ENCODE results near the gene IL1F10. TPM values are rescaled to one million over a fixed set of nuclear protein-coding genes. Genes with fewer than 3 reads are reported as not detected.

The IL1F10 gene
- total and polyA plus RNA-seq, 2 of the 8 experiments (the other 6 are each of a cell fraction or from before 2014, with no cell fraction given), result not detected

GRCh38 chr2:113032737-113033136 lies 35.0 kb upstream of the IL1F10 start:
- Histone ChIP-seq H4K20me1 (replicated peaks in 1 of 2; ENCODE audit: control insufficient read depth in 1 of 2, insufficient read depth in 2 of 2, low read length in 2 of 2) (no peaks in the 10 kb centered on the region), H3K4ac (replicated peaks; ENCODE audit: insufficient read length, low read depth, low read length) (no peak overlapping the region), H3K9me3 (ENCODE audit: insufficient read depth in 2 of 2, low read depth in 1 of 2, low read length in 1 of 2) (no peaks in the 10 kb centered on the region), H2AFZ (ENCODE audit: low read length) (no peak overlapping the region), H2BK12ac (ENCODE audit: low read depth, low read length) (no peak overlapping the region), H2AK5ac (ENCODE audit: low read depth, low read length) (no peak overlapping the region), H3K4me1 (replicated peaks in 1 of 4; ENCODE audit: control insufficient read depth in 3 of 4, insufficient read depth in 4 of 4, low read length in 3 of 4) (peaks cover 0 to 6% (median under 1%) of the 10 kb centered on the region in 4 experiments; a peak in 3 of 7 replicates), H2BK5ac (ENCODE audit: low read depth, low read length) (no peak overlapping the region), H4K8ac (ENCODE audit: extremely low read depth, insufficient read depth, low read length) (no peak overlapping the region), H3K79me1 (ENCODE audit: low read depth, low read length) (no peaks in the 10 kb centered on the region), H3K23ac (ENCODE audit: insufficient read length) (no peak overlapping the region), H3K23me2 (ENCODE audit: low read depth, low read length) (no peaks in the 10 kb centered on the region), H2BK120ac (replicated peaks; ENCODE audit: low read depth, low read length) (no peak overlapping the region), H3K4me2 (ENCODE audit: insufficient read depth in 1 of 2, low read depth in 2 of 2, low read length in 2 of 2) (no peak overlapping the region), H2BK15ac (ENCODE audit: low read length) (no peak overlapping the region), H3K14ac (ENCODE audit: insufficient read length) (no peak overlapping the region), H3K4me3 (ENCODE audit: extremely low read depth in 1 of 4, insufficient read depth in 2 of 4, low read depth in 3 of 4, low read length in 4 of 4) (no peak overlapping the region), H3K27ac (ENCODE audit: low read depth, low read length) (no peak overlapping the region), H3K9ac (replicated peaks in 1 of 4; ENCODE audit: extremely low read depth in 1 of 4, low read depth in 3 of 4, low read length in 3 of 4) (no peak overlapping the region), H4K5ac (ENCODE audit: insufficient read length, low read depth, low read length) (no peak overlapping the region), H3K56ac (replicated peaks; ENCODE audit: insufficient read length, low read depth, low read length) (no peak overlapping the region), H2BK20ac (ENCODE audit: low read length) (no peak overlapping the region), H4K91ac (replicated peaks; ENCODE audit: insufficient read length, low read length) (no peak overlapping the region), H3K27me3 (replicated peaks in 1 of 4; ENCODE audit: control insufficient read depth in 3 of 4, extremely low read depth in 1 of 4, insufficient read depth in 3 of 4, low read length in 3 of 4) (no peaks in the 10 kb centered on the region), H3K36me3 (ENCODE audit: control insufficient read depth in 2 of 4, insufficient read depth in 4 of 4, low read length in 3 of 4) (no peaks in the 10 kb centered on the region), H3K79me2 (ENCODE audit: control insufficient read depth in 1 of 2, insufficient read depth in 2 of 2, low read length in 2 of 2) (no peaks in the 10 kb centered on the region), H3K18ac (ENCODE audit: extremely low read depth, low read length) (no peak overlapping the region)
- DNase-seq (ENCODE audit: low read depth in 1 of 2, low spot score in 2 of 2), result no peak
- ChIA-PET POLR2A (ENCODE audit: partially characterized antibody) (no interaction called here), CTCF (ENCODE audit: partially characterized antibody) (interaction anchor here (2.8 kb wide), 1 partner anchor 47 kb away, joined by 8 read pairs; no protein-coding TSS in a partner anchor)
- WGBS, 2 experiments (ENCODE audit: extremely low coverage in 1 of 2, insufficient coverage in 1 of 2, insufficient read length in 1 of 2, insufficient replicate concordance in 2 of 2, low coverage in 1 of 2, low lambda C conversion rate in 2 of 2, missing lambda C conversion rate in 1 of 2), result 89% methylated on average over 1 of the region's 1 CpG; no CpG with 5 or more reads in 1 of the 2 experiments
- FAIRE-seq, result no peak
- TF ChIP-seq CTBP2 (IDR thresholded peaks at IDR 0.05; ENCODE audit: borderline replicate concordance, insufficient read depth, insufficient read length, low read length), result no peak
- TF ChIP-seq RFX5 (IDR thresholded peaks at IDR 0.05; ENCODE audit: borderline replicate concordance, low read depth, low read length), result no peak
- TF ChIP-seq SRF (IDR thresholded peaks at IDR 0.05; ENCODE audit: low read depth, low read length), result no peak
- TF ChIP-seq TBP (IDR thresholded peaks at IDR 0.05; ENCODE audit: low read depth, low read length), result no peak
- TF ChIP-seq FOSL1 (IDR thresholded peaks at IDR 0.05; ENCODE audit: insufficient read depth, low read depth, low read length), result no peak
